B cell (primary cell): ENCODE measurements around the gene SLC9A9.

ENCODE experiments used
- EZH2 ChIP-seq: IDR thresholded peaks from 2 replicates; pipeline ENCODE4 v1.6.1; 2012; ENCODE audit warnings: borderline replicate concordance, low read depth, mild to moderate bottlenecking, moderate library complexity, low read length; ENCODE audit not compliant: insufficient read depth, poor library complexity, severe bottlenecking
- TF ChIP-seq, protein P1 (sequence below): fragments of 200-600 bp; IDR thresholded peaks from one replicate; pipeline ENCODE4 v1.8.0; 2022; ENCODE audit warnings: antibody characterized with exemption, mild to moderate bottlenecking

GRCh38 chr3:143502081-143502480 is 346.2 kb downstream of the SLC9A9 start:
- TF ChIP-seq, protein P1, sequence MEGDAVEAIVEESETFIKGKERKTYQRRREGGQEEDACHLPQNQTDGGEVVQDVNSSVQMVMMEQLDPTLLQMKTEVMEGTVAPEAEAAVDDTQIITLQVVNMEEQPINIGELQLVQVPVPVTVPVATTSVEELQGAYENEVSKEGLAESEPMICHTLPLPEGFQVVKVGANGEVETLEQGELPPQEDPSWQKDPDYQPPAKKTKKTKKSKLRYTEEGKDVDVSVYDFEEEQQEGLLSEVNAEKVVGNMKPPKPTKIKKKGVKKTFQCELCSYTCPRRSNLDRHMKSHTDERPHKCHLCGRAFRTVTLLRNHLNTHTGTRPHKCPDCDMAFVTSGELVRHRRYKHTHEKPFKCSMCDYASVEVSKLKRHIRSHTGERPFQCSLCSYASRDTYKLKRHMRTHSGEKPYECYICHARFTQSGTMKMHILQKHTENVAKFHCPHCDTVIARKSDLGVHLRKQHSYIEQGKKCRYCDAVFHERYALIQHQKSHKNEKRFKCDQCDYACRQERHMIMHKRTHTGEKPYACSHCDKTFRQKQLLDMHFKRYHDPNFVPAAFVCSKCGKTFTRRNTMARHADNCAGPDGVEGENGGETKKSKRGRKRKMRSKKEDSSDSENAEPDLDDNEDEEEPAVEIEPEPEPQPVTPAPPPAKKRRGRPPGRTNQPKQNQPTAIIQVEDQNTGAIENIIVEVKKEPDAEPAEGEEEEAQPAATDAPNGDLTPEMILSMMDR: no peak
- TF ChIP-seq EZH2: no peak
